HCT116 (cell line): ENCODE results near the gene DENND4C. TPM values are rescaled to one million over a fixed set of nuclear protein-coding genes. Genes with fewer than 3 reads are reported as not detected.

Experiments used
- ATAC-seq: fragments of 200-7000 bp; cut with Tn5 transposase; 2 replicates; pipeline ENCODE4 v1.9.1; 2020; ENCODE audit warnings: mild to moderate bottlenecking, moderate library complexity
- BruUV-seq: library from RNA; stranded (reverse); fragments of 400-500 nt; replicated peaks from 2 replicates; lab custom pipeline; 2021; lab: Mats Ljungman, UMichigan
- CTCF ChIA-PET: fragments of 300-600 bp; sonication (Branson Sonifier 250); formaldehyde crosslinking; loops from one replicate; lab custom pipeline; 2021; ENCODE audit warnings: antibody characterized with exemption; lab: Charles Lee
- POLR2A ChIA-PET: fragments of 300-600, 350-600 bp; sonication (Branson Sonifier 250); formaldehyde crosslinking; loops from one replicate; lab custom pipeline; 2021; ENCODE audit warnings: antibody characterized with exemption; lab: Charles Lee
- RAD21 ChIA-PET, 2 experiments: fragments of 300-600 bp; sonication (Branson Sonifier 250); formaldehyde crosslinking; loops; one replicate each; lab custom pipeline; 2023; ENCODE audit warnings: low total read pairs in 2 of 2; ENCODE audit not compliant: uncharacterized antibody in 2 of 2, unreplicated experiment in 2 of 2, low non-redundant PET in 1 of 2; lab: Charles Lee
- DNase-seq: peaks from one replicate; pipeline ENCODE4 v3.0.0-alpha.2; 2010; ENCODE audit warnings: low read depth, low spot score
- H2AFZ ChIP-seq: fragments of 200-600 bp; shearing (Covaris generic), sonication (generic); 2 replicates; pipeline ENCODE4 v1.6.1; 2017; ENCODE audit warnings: low read depth, mixed run types, mixed read lengths, antibody characterized with exemption, low read length; ENCODE audit not compliant: poor library complexity, severe bottlenecking
- H3K27ac ChIP-seq: 2 replicates; pipeline ENCODE4 v1.5.1; 2012; ENCODE audit warnings: low read depth, low read length
- H3K27me3 ChIP-seq: fragments of 200-600 bp; sonication (generic); 2 replicates; pipeline ENCODE4 v1.6.1; 2016; ENCODE audit warnings: mixed run types, low read length, mixed read lengths; ENCODE audit not compliant: insufficient read depth
- H3K36me3 ChIP-seq, 2 experiments: fragments of 200-500 bp in 1 of 2; fragments of 200-600 bp in 1 of 2; sonication (Bioruptor generic) in 1 of 2; sonication (generic) in 1 of 2; 2 replicates each; pipeline versions ENCODE4 v1.5.1 to v1.6.1; 2014 to 2016; ENCODE audit warnings: low read length in 2 of 2, inconsistent platforms in 1 of 2, mixed read lengths in 1 of 2, mixed run types in 1 of 2; ENCODE audit not compliant: insufficient read depth in 2 of 2, control insufficient read depth in 1 of 2
- H3K4me1 ChIP-seq, 2 experiments: fragments of 200-600 bp in 1 of 2; sonication (generic) in 1 of 2; 2 replicates each; pipeline versions ENCODE4 v1.5.1 to v1.6.1; 2012 to 2017; ENCODE audit warnings: low read length in 2 of 2, inconsistent platforms in 1 of 2, mild to moderate bottlenecking in 1 of 2, mixed read lengths in 1 of 2, mixed run types in 1 of 2, moderate library complexity in 1 of 2; ENCODE audit not compliant: insufficient read depth in 2 of 2, control insufficient read depth in 1 of 2
- H3K4me2 ChIP-seq: fragments of 200-600 bp; sonication (generic); 2 replicates; pipeline ENCODE4 v1.6.1; 2017; ENCODE audit warnings: mixed run types, low read length, mixed read lengths
- H3K4me3 ChIP-seq, 2 experiments: fragments of 200-600 bp in 1 of 2; sonication (generic) in 1 of 2; replicated peaks in 1 of 2; 2 replicates each; pipeline ENCODE4 v1.5.1; 2011 to 2016; ENCODE audit warnings: low read length in 2 of 2, control low read depth in 1 of 2, low read depth in 1 of 2, mild to moderate bottlenecking in 1 of 2, mixed read lengths in 1 of 2, mixed run types in 1 of 2
- H3K79me2 ChIP-seq: fragments of 200-600 bp; sonication (generic); 2 replicates; pipeline ENCODE4 v1.6.1; 2017; ENCODE audit warnings: mild to moderate bottlenecking, mixed run types, low read length, moderate library complexity, mixed read lengths; ENCODE audit not compliant: insufficient read depth
- H3K9ac ChIP-seq: fragments of 200-600 bp; sonication (generic); 2 replicates; pipeline ENCODE4 v1.6.1; 2016; ENCODE audit warnings: low read length, mixed read lengths
- H3K9me2 ChIP-seq: fragments of 200-600 bp; sonication (generic), shearing (Covaris generic); 2 replicates; pipeline ENCODE4 v1.6.1; 2017; ENCODE audit warnings: mixed run types, mild to moderate bottlenecking, moderate library complexity; ENCODE audit not compliant: insufficient read depth
- H3K9me3 ChIP-seq, 2 experiments: fragments of 200-500 bp in 1 of 2; fragments of 200-600 bp in 1 of 2; sonication (Bioruptor generic) in 1 of 2; sonication (generic) in 1 of 2; 2 replicates each; pipeline ENCODE4 v1.6.1; 2014 to 2017; ENCODE audit warnings: low read length in 2 of 2, mixed read lengths in 2 of 2, inconsistent platforms in 1 of 2, low read depth in 1 of 2, mild to moderate bottlenecking in 1 of 2, mixed run types in 1 of 2, moderate library complexity in 1 of 2; ENCODE audit not compliant: control insufficient read depth in 1 of 2, insufficient read depth in 1 of 2
- H4K20me1 ChIP-seq: fragments of 200-600 bp; sonication (generic), shearing (Covaris generic); 2 replicates; pipeline ENCODE4 v1.6.1; 2017; ENCODE audit warnings: mixed run types, mild to moderate bottlenecking, moderate library complexity; ENCODE audit not compliant: insufficient read depth
- CEBPB ChIP-seq: IDR thresholded peaks from 2 replicates; pipeline ENCODE4 v1.6.1; 2012; ENCODE audit warnings: low read depth
- EGR1 ChIP-seq: IDR thresholded peaks from 2 replicates; pipeline ENCODE4 v1.6.1; 2012; ENCODE audit warnings: low read depth
- ELF1 ChIP-seq: IDR thresholded peaks from 2 replicates; pipeline ENCODE4 v1.6.1; 2012; ENCODE audit warnings: low read depth, borderline replicate concordance
- EZH2 ChIP-seq: fragments of 200-600 bp; sonication (generic); IDR thresholded peaks from 2 replicates; pipeline ENCODE4 v1.6.1; 2017; ENCODE audit warnings: antibody characterized with exemption, mixed run types
- EZH2phosphoT487 ChIP-seq: fragments of 200-600 bp; IDR thresholded peaks from 2 replicates; pipeline ENCODE4 v1.6.1; 2018; ENCODE audit warnings: antibody characterized with exemption, borderline replicate concordance
- FOSL1 ChIP-seq: IDR thresholded peaks from 2 replicates; pipeline ENCODE4 v1.6.1; 2012; ENCODE audit warnings: low read depth
- JUND ChIP-seq: IDR thresholded peaks from 2 replicates; pipeline ENCODE4 v1.6.1; 2012
- POLR2A ChIP-seq: IDR thresholded peaks from 2 replicates; pipeline ENCODE4 v1.7.0; 2011; ENCODE audit warnings: borderline replicate concordance; ENCODE audit not compliant: insufficient read depth, insufficient read length; ENCODE audit errors: extremely low read depth
- POLR2AphosphoS5 ChIP-seq: IDR thresholded peaks from 2 replicates; pipeline ENCODE4 v1.6.1; 2011; ENCODE audit warnings: mild to moderate bottlenecking, low read depth, low read length, moderate library complexity
- RAD21 ChIP-seq: IDR thresholded peaks from 2 replicates; pipeline ENCODE4 v1.6.1; 2012; ENCODE audit warnings: low read depth, mild to moderate bottlenecking
- SIN3A ChIP-seq: IDR thresholded peaks from 2 replicates; pipeline ENCODE4 v1.6.1; 2012; ENCODE audit warnings: low read depth
- SP1 ChIP-seq: IDR thresholded peaks from 2 replicates; pipeline ENCODE4 v1.6.1; 2012; ENCODE audit warnings: low read depth
- SRF ChIP-seq: IDR thresholded peaks from 2 replicates; pipeline ENCODE4 v1.6.1; 2012; ENCODE audit warnings: low read depth
- TCF7L2 ChIP-seq: IDR thresholded peaks from 2 replicates; pipeline ENCODE4 v1.7.0; 2011; ENCODE audit warnings: borderline replicate concordance, inconsistent platforms; ENCODE audit not compliant: insufficient read depth, insufficient read length; ENCODE audit errors: extremely low read depth
- YY1 ChIP-seq: IDR thresholded peaks from 2 replicates; pipeline ENCODE4 v1.6.1; 2011; ENCODE audit warnings: low read length, low read depth, moderate library complexity, mild to moderate bottlenecking; ENCODE audit not compliant: insufficient replicate concordance; ENCODE audit errors: extremely low read depth
- ZFX ChIP-seq: fragments of 450-650 bp; IDR thresholded peaks from 2 replicates; pipeline ENCODE4 v1.6.1; 2017
- ZNF274 ChIP-seq: fragments of 200-500 bp; sonication (Bioruptor generic); IDR thresholded peaks from 2 replicates; pipeline ENCODE4 v1.6.1; 2014; ENCODE audit warnings: mild to moderate bottlenecking, low read depth, low read length, inconsistent platforms
- intact Hi-C: fragments of 100-400 bp; cut with micrococcal nuclease; formaldehyde crosslinking; loops from 2 replicates; pipeline ENCODE4 v1.10.0; 2022
- total RNA-seq: library from RNA; stranded (reverse); gene quantifications from one replicate; pipeline ENCODE4 v1.2.1, GENCODE V29; 2021; ENCODE audit not compliant: unreplicated experiment
- TF ChIP-seq, protein P1 (sequence below): IDR thresholded peaks from 2 replicates; pipeline ENCODE4 v1.6.1; 2012
- TF ChIP-seq, protein P2 (sequence below), 3 experiments: fragments of 200-600 bp in 1 of 3; sonication (generic) in 1 of 3; IDR thresholded peaks in 2 of 3; conservative IDR thresholded peaks in 1 of 3; 2 replicates each; pipeline ENCODE4 v1.5.1; 2012 to 2017; ENCODE audit warnings: low read depth in 2 of 3, low read length in 2 of 3, antibody characterized with exemption in 1 of 3, borderline replicate concordance in 1 of 3, control low read depth in 1 of 3, mild to moderate bottlenecking in 1 of 3, mixed read lengths in 1 of 3, mixed run types in 1 of 3, moderate library complexity in 1 of 3; ENCODE audit not compliant: insufficient read depth in 1 of 3
- TF ChIP-seq, protein P3 (sequence below): IDR thresholded peaks from 2 replicates; pipeline ENCODE4 v1.6.1; 2011; ENCODE audit warnings: mild to moderate bottlenecking, low read length, moderate library complexity; ENCODE audit not compliant: insufficient replicate concordance; ENCODE audit errors: extremely low read depth

Gene DENND4C
- total RNA-seq, 1 experiment from 2014 or later, result 20.9 TPM

DNA sequence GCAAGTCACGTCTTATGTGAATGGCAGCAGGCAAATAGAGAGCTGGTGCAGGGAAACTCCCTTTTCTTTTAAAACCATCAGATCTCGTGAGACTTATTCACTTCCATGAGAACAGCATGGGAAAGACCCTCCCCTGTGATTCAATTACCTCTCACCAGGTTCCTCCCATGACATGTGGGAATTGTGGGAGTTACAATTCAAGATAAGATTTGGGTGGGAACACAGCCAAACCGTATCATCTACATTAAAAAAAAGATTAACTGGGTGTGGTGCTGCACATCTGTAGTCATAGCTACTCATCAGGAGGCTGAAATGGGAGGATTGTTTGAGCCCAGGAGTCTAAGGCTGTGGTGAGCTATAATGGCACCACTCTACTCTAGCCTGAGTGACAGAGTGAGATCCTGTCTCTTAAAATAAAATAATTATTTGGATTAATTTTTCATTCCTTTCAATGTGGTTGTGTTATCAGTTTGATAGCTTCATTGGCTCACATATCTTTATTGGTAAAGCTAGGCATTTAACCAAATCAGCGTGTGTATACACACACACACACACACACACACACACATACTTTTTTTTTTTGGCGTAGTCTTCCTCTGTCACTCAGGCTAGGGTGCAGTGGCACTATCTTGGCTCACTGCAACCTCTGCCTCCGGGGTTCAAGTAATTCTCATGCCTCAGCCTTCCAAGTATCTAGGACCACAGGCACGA is 21.8 kb downstream of the DENND4C start:
- no peaks in the 10 kb centered on the region for H3K36me3 ChIP-seq
- no peaks in the 10 kb centered on the region for H3K4me1 ChIP-seq
- H3K27ac ChIP-seq, result no peak overlapping the region
- ATAC-seq (no peak), DNase-seq (no peak)
- no peaks in the 10 kb centered on the region for H4K20me1 ChIP-seq
- peaks cover 52% of the 10 kb centered on the region for H3K79me2 ChIP-seq
- ChIA-PET RAD21 (no interaction called here), POLR2A (no interaction called here), CTCF (no interaction called here)
- no peaks in the 10 kb centered on the region for H3K27me3 ChIP-seq
- H2AFZ ChIP-seq, result no peak overlapping the region
- no peak overlapping the region for H3K4me2 ChIP-seq
- no peaks in the 10 kb centered on the region for H3K9me2 ChIP-seq
- no peaks in the 10 kb centered on the region for H3K9me3 ChIP-seq
- TF ChIP-seq, protein P1, sequence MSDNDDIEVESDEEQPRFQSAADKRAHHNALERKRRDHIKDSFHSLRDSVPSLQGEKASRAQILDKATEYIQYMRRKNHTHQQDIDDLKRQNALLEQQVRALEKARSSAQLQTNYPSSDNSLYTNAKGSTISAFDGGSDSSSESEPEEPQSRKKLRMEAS, result no peak
- TF ChIP-seq, protein P2, sequence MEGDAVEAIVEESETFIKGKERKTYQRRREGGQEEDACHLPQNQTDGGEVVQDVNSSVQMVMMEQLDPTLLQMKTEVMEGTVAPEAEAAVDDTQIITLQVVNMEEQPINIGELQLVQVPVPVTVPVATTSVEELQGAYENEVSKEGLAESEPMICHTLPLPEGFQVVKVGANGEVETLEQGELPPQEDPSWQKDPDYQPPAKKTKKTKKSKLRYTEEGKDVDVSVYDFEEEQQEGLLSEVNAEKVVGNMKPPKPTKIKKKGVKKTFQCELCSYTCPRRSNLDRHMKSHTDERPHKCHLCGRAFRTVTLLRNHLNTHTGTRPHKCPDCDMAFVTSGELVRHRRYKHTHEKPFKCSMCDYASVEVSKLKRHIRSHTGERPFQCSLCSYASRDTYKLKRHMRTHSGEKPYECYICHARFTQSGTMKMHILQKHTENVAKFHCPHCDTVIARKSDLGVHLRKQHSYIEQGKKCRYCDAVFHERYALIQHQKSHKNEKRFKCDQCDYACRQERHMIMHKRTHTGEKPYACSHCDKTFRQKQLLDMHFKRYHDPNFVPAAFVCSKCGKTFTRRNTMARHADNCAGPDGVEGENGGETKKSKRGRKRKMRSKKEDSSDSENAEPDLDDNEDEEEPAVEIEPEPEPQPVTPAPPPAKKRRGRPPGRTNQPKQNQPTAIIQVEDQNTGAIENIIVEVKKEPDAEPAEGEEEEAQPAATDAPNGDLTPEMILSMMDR (IDR thresholded peaks at IDR 0.05 in 2 of 3, conservative IDR thresholded peaks at IDR 0.05 in 1 of 3; ENCODE audit: borderline replicate concordance in 1 of 3, insufficient read depth in 1 of 3, low read depth in 2 of 3, low read length in 2 of 3), result no peak
- no peak for TF ChIP-seq ZNF274
- no peak for TF ChIP-seq EZH2phosphoT487
- TF ChIP-seq ELF1, result no peak
- TF ChIP-seq SP1, result no peak
- no peak for TF ChIP-seq YY1
- TF ChIP-seq ZFX, result no peak
- no peak for TF ChIP-seq TCF7L2
- no peak for TF ChIP-seq SIN3A
- no peak for TF ChIP-seq EZH2
- no peak for TF ChIP-seq POLR2AphosphoS5
- no peak for TF ChIP-seq POLR2A
- TF ChIP-seq CEBPB, result no peak
- no peak for TF ChIP-seq RAD21
- TF ChIP-seq JUND, result no peak
- TF ChIP-seq, protein P3, sequence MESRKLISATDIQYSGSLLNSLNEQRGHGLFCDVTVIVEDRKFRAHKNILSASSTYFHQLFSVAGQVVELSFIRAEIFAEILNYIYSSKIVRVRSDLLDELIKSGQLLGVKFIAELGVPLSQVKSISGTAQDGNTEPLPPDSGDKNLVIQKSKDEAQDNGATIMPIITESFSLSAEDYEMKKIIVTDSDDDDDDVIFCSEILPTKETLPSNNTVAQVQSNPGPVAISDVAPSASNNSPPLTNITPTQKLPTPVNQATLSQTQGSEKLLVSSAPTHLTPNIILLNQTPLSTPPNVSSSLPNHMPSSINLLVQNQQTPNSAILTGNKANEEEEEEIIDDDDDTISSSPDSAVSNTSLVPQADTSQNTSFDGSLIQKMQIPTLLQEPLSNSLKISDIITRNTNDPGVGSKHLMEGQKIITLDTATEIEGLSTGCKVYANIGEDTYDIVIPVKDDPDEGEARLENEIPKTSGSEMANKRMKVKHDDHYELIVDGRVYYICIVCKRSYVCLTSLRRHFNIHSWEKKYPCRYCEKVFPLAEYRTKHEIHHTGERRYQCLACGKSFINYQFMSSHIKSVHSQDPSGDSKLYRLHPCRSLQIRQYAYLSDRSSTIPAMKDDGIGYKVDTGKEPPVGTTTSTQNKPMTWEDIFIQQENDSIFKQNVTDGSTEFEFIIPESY, result no peak
- TF ChIP-seq FOSL1, result no peak
- TF ChIP-seq EGR1, result no peak
- TF ChIP-seq SRF, result no peak
- H3K9ac ChIP-seq, result no peak overlapping the region
- intact Hi-C loops, result no loop called here
- no peak overlapping the region for H3K4me3 ChIP-seq
- BruUV-seq, result no TSS peak
